ENCODE data around the gene PSMA8.
"Not testable (repeated sequence)": the region's sequence is repeated elsewhere in the genome, so short reads cannot be mapped to it uniquely, and the experiment has no call there.

The PSMA8 gene

GRCh38 chr18:26176134-26176533 lies 42.5 kb downstream of the PSMA8 start:
- no peak for DNase-seq

DNA sequence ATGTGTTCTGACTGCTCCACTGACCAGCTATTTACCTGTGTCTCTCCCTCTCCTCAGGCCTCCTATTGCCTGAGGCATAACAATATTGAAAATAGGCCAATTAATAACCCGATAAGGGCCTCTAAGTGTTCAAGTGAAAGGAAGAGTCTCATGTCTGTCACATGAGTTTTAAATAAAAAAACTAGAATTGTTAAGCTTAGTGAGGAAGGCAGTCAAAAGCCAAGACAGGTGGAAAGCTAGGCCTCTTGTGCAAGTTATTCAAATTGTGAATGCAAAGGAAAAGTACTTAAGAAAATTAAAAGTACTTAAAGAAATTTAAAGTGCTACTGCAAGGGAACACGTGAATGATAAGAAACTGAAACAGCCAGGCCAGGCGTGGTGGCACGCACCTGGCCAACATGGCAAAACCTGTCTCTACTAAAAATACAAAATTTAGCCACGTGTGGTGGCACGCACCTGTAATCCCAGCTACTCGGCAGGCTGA lies 47.7 kb downstream of the PSMA8 start:
- no peak for DNase-seq

GRCh38 chr18:26183395-26184112 lies 49.9 kb downstream of the PSMA8 start:
- no peak for DNase-seq

- DNase-seq, result no peak
Measured at GRCh38 chr18:26185267-26185666, 51.6 kb downstream of the PSMA8 start.

DNA sequence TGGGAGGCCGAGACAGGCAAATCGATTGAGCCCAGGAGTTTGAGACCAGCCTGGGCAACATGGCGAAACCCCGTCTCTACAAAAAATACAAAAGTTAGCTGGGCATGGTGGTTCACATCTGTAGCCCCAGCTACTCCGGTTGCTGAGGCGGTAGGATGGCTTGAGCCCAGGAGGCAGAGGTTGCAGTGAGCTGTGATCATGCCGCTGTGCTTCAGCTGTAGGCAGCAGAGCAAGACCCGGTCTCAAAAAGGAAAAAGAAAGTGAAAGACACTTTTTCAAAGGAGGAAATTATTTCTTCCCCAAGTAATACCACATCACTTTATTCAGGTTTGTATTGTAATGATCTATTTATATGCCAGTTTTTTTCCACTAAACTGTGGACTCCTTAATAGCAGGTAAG lies 56.8 kb downstream of the PSMA8 start:
- DNase-seq, result no peak

GRCh38 chr18:26192233-26192632 lies 58.6 kb downstream of the PSMA8 start:
- no peak for DNase-seq

- DNase-seq, result no peak
Measured at GRCh38 chr18:26196605-26197004, 62.9 kb downstream of the PSMA8 start.

DNA sequence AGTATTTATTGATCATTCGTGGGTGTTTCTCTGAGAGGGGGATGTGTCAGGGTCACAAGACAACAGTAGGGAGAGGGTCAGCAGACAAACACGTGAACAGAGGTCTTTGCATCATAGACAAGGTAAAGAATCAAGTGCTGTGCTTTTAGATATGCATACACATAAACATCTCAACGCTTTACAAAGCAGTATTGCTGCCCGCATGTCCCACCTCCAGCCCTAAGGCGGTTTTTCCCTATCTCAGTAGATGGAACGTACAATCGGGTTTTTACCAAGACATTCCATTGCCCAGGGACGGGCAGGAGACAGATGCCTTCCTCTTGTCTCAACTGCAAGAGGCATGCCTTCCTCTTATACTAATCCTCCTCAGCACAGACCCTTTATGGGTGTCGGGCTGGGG lies 68.3 kb downstream of the PSMA8 start:
- not testable (repeated sequence) for DNase-seq

DNA sequence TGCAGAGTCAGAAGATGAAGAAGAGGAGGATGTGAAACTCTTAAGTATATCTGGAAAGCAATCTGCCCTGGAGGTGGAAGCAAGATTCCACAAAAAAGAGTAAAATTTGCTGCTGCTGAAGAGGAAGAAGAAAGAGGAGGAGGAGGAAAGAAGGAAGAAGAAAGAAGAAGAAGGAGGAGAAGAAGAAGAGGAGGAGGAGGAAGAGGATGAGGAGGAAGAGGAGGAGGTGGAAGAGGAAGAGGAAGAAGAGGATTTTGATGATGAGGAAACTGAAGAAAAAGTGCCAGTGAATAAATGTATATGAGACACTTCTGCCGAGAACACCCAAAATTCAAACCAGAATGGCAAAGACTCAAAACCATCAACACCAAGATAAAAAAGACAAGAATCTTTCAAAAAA lies 71.6 kb downstream of the PSMA8 start:
- DNase-seq, result no peak

- no peak for DNase-seq
Measured at GRCh38 chr18:26206488-26206887, 72.8 kb downstream of the PSMA8 start.

DNA sequence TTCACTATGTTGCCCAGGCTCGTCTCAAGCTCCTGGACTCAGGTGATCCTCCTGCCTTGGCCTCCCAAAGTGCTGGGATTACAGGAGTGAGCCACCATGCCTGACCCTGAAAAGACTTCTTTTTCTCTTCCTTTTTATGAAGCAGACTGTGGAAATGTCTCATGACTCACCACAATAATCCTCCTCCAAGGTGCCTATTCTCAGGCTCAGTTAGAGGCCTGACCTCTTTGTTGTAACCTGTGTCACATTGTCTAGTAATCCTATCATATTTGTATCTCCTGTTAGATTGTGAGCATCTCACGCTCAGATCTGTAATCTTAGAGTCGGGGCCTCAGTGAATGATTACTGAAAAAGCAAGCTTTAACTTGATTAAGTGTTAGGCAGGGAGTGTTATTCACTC lies 74.3 kb downstream of the PSMA8 start:
- no peak for DNase-seq

DNA sequence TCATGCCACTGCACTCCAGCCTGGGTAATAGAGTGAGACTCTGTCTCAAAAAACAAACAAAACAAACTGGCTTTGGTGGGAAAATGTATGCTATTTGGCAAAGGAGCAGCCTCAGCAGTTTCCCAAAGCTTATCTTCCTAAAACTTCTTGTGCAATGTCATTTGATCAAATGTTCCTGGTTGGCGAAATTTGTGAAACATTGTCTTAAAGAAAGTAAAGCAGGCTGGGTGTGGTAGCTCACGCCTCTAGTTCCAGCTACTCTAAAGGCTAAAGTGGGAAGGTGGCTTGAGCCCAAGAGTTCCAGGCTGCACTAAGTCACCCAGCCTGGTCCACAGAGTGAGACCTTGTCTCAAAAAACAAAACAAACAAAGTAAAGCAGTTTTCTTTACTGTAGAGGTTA lies 75.3 kb downstream of the PSMA8 start:
- DNase-seq, result no peak

DNA sequence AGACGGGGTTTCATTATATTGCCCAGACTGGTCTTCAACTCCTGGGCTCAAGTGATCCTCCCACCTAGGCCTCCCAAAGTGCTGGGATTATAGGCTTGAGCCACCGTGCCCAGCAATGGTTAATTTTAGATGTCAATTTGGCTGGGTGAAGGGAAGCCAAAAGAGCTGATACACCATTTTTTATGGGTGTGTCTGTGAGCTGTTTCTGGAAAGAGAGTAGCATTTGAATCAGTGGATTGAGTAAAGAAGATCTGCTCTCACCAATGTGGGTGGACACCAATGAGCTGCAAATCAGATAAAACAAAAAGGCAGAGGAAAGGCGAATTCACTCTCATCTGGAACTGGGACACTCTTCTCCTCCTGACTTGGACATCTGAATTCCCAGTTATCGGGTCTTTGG lies 76.5 kb downstream of the PSMA8 start:
- DNase-seq, result no peak

DNA sequence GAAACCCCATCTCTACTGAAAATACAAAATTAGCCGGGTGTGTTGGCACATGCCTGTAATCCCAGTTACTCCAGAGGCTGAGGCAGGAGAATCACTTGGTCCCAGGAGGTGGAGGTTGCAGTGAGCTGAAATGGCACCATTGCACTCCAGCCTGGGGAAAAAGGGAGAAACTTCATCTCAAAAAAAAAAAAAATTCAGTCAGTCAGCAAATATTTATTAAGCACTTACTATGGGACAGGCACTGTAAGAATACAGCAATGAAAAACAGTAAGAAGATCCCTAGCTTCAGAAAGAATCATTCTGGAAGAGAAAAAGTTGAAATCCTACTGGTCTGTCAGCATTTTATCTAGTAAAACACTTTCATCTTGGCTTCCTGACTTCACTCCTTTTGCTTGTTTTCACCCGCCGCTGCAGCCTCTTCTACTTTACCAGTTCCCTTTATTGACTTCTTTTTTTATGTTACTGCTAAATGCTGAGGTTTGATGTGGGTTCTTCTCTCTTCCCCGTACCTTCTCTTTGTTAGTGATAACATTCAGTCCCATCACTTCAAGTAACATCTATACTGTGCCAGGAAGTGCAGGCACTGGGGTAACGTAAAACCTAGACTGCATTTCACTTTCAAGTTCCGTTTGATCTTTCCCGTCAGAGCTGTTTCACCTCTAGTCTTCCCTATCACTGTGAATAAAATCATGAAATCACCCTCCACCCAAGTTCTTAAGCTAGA lies 81.7 kb downstream of the PSMA8 start:
- DNase-seq, result no peak

DNA sequence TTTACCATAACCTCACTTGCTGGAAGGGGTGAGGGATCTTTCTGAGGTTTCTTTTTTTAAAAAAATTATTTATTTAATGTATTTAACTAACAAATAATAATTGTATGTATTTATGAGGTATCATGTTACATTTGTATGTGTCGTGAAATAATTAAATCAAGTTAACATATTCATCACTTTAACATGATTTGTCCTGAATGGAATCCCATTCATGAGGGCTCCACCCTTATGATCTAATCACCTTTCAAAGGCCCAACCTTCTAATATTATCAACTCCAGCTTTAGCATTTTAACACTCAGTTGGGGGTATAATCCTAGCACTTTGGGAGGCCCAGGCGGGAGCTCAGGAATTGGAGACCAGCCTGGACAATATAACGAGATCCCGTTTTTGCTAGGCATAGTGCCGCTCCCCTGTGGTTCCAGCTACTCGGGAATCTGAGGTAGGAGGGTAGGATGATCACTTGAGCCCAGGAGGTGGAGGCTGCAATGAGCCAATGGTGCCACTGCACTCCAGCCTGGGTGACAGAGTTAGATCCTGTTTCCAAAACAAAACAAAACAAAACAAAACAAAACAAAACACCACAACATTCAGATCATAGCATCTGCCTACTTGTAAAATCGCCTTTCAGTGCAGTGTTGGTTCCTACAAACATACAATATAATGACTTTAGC lies 91.5 kb downstream of the PSMA8 start:
- DNase-seq, result no peak

- no peak for DNase-seq
Measured at GRCh38 chr18:26225915-26226228, 92.2 kb downstream of the PSMA8 start.

- peak; percentile 92 for DNase-seq
Measured at GRCh38 chr18:26226229-26227050, 92.8 kb downstream of the PSMA8 start, which contains the start of gene TAF4B. Gene TAF4B (plus strand): TSS chr18:26226445. CDS start chr18:26226934, 489 bp downstream.

DNA sequence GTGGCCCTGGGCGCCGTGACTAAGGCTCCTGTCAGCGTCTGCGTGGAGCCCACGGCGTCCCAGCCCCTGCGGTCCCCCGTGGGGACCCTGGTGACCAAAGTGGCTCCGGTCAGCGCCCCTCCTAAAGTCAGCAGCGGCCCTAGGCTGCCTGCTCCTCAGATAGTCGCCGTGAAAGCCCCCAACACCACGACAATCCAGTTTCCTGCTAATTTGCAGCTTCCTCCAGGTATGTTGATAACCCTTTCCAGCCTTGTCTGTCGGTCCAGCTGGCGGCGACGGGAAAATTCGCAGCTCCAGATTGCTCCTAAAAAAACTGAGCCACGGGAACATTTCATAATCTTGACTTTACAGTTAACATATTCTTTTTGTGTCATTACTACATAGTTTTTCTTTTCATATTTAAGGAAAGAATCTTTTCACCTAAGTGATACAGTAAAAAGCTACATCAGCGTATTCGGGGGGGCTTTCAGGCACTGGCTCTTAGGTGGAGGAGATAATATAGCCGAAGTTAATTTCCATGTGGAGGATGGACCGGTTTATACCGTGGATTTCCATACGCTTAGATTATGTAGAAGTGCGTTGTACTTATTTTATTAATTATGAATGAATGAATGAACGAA lies 93.5 kb downstream of the PSMA8 start:
- DNase-seq, result no peak

- DNase-seq, result no peak
Measured at GRCh38 chr18:26228562-26229260, 95.0 kb downstream of the PSMA8 start.

- no peak for DNase-seq
Measured at GRCh38 chr18:26230497-26230896, 96.8 kb downstream of the PSMA8 start.

- no peak for DNase-seq
Measured at GRCh38 chr18:26233208-26233607, 99.5 kb downstream of the PSMA8 start.

DNA sequence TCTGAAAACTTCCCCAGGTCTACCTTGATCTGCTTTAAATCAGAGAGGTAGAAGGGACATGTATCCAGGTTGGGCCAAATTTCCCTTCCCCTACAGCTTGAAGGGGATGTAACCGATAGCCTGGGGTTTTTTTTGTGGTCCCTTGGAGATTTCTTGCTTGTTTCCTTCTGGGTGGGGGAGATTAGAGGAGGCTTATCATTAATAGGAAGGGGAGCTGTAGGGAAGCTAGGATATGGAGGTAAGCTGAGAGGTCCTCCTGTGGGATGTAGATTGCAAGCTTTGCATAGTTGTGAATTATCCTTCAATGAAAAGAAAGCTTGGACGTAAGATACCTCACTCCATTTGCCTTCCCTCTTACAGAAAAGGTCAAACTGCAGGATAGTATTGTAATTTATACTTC lies 103.7 kb downstream of the PSMA8 start:
- DNase-seq, result not testable (repeated sequence)
